ENCODE data around the gene MVB12B. TPM values are rescaled to one million over a fixed set of nuclear protein-coding genes. Genes with fewer than 3 reads are reported as not detected.

Gene MVB12B
- total RNA-seq, 4 donors from 2014 or later = 27.2 to 36.9 (median 33.2) TPM

DNA sequence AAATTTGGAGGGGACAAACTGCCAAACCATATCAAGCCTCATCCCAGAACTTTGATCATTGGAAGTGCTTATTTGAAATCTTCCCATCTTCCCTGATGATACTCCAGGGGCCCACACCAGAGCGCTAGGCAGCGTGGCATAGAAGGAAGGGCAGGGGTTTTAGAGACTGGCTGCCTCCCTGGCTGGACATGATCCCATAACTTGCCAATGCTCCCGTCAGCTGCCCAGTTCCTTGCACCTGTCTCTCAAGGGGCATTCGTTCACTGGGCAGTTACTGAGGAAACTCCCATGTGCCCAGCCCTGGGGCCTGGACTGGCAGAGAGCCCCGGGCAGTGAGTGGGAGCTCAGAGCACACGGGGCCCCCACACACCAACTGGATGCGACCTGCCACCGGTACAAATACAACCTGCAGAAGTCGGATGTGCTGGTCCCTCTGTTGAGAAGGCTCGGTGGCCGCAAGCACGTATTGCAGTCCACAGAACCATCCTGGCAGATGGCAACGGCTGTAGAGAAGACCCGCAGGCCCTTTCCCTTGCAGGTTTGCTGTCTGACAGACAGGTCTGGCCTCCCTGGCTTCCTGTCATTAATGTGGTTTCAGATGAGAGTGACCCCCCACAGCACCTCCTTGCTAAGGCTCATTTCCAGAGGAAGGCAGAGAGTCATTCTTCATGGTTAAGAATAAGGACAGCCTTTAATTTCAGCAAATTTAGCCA is 122.4 kb downstream of the MVB12B start:
- Histone ChIP-seq H3K4me3 (no peak overlapping the region), H3K36me3 (peaks cover 0 to 37% (median 0%) of the 10 kb centered on the region in 3 donors), H3K27me3 (no peaks in the 10 kb centered on the region), H3K9me3 (no peaks in the 10 kb centered on the region), H3K27ac (no peak overlapping the region), H3K4me1 (peaks cover 0 to 3% (median 0%) of the 10 kb centered on the region in 4 donors)
- 92 to 94% methylated on average over 12 to 13 of the region's 14 CpGs for WGBS, 2 donors
- TF ChIP-seq POLR2A (IDR thresholded peaks at IDR 0.05) (no peak), EP300 (IDR thresholded peaks at IDR 0.05) (no peak)
- TF ChIP-seq, protein P1, sequence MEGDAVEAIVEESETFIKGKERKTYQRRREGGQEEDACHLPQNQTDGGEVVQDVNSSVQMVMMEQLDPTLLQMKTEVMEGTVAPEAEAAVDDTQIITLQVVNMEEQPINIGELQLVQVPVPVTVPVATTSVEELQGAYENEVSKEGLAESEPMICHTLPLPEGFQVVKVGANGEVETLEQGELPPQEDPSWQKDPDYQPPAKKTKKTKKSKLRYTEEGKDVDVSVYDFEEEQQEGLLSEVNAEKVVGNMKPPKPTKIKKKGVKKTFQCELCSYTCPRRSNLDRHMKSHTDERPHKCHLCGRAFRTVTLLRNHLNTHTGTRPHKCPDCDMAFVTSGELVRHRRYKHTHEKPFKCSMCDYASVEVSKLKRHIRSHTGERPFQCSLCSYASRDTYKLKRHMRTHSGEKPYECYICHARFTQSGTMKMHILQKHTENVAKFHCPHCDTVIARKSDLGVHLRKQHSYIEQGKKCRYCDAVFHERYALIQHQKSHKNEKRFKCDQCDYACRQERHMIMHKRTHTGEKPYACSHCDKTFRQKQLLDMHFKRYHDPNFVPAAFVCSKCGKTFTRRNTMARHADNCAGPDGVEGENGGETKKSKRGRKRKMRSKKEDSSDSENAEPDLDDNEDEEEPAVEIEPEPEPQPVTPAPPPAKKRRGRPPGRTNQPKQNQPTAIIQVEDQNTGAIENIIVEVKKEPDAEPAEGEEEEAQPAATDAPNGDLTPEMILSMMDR (IDR thresholded peaks at IDR 0.05) = no peak
- no peak for DNase-seq (ENCODE audit: low spot score in 2 of 2)

DNA sequence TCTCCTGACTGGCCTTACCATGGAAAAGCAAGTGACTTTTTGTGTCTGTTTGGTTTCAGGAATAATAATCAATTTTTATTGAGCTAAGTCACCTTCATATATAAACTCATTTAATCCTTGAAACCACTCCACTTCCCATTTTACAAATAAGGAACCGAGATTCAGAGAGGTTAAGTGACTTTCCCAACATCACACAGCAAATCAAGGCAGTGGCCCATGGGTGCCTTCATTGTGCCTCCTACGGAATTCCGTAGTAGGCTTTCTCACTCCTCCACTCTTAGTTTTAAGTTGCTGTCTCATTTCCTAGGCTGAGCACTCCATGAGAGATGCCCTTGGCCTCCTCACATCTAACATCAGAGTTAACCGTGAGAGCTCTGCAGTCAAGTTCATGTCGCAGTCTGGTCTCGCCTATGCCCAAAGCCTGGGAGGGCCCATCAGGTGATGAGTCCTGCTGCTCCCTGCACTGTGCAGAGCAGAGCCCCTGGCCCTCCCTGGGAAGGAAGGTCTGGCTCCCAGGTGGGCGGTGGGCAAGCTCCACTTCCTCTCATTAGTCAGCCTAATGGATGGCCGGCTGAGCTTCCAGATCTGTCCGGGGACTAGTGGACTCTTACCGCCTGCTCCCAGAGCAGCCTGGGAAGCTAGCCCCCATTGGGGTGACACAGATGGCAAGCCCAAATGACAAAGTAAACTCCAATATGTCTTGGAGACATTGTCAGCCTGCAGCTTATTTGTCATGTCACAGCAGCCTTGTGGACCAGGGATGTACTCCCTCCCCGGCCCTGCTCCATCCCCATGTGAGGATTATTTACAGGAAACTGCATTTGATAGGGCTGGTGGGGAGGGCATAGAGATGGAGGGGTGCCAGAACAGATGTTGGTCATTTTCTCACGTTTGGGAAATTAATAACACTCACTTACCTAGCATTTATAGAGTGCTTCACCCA is 123.4 kb downstream of the MVB12B start:
- Histone ChIP-seq H3K36me3 (peaks cover 0 to 47% (median 0%) of the 10 kb centered on the region in 3 donors), H3K9me3 (no peaks in the 10 kb centered on the region), H3K4me3 (no peak overlapping the region), H3K27me3 (no peaks in the 10 kb centered on the region), H3K4me1 (peaks cover 0 to 3% (median 0%) of the 10 kb centered on the region in 4 donors), H3K27ac (no peak overlapping the region)
- WGBS, 2 donors = 83 to 84% methylated on average over 12 of the region's 12 CpGs
- no peak for TF ChIP-seq POLR2A (IDR thresholded peaks at IDR 0.05)
- TF ChIP-seq, protein P1 (IDR thresholded peaks at IDR 0.05) = no peak
- DNase-seq (ENCODE audit: low spot score in 2 of 2) = no peak

DNA sequence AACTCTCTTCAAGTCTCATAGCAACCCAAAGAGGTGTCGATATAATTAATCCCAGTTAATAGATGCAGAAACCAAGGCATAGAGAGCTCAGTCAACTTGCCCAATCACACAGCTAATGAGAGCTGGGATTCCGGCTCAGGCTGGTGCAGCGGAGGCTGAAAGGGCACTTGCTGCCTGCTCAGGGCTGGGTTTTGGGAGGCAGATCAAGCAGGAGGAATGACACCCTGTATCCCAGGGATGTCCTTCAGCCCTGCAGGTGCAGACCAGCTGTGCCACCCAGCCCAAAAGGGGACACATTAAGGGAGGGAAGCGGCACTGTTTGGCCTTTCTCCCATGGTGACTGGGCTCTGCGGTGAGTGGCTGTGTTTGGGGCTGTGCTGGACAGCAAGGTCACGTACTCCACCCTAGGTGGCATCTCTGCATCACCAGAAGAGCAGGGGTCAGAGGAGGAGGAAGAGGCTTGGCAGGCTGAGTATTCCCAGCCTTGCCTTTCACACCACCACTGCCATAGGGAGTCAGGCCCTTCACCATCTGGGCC is 124.1 kb downstream of the MVB12B start:
- Histone ChIP-seq H3K27ac (no peak overlapping the region), H3K4me1 (peaks cover 0 to 3% (median 0%) of the 10 kb centered on the region in 4 donors), H3K4me3 (no peak overlapping the region), H3K27me3 (no peaks in the 10 kb centered on the region), H3K9me3 (no peaks in the 10 kb centered on the region), H3K36me3 (peaks cover 0 to 54% (median 0%) of the 10 kb centered on the region in 3 donors)
- no peak for DNase-seq (ENCODE audit: low spot score in 2 of 2)
- TF ChIP-seq, protein P1 (IDR thresholded peaks at IDR 0.05) = no peak
- TF ChIP-seq POLR2A (IDR thresholded peaks at IDR 0.05) (no peak), EP300 (IDR thresholded peaks at IDR 0.05) (no peak)
- WGBS, 2 donors = 90 to 94% methylated on average over 6 of the region's 6 CpGs

DNA sequence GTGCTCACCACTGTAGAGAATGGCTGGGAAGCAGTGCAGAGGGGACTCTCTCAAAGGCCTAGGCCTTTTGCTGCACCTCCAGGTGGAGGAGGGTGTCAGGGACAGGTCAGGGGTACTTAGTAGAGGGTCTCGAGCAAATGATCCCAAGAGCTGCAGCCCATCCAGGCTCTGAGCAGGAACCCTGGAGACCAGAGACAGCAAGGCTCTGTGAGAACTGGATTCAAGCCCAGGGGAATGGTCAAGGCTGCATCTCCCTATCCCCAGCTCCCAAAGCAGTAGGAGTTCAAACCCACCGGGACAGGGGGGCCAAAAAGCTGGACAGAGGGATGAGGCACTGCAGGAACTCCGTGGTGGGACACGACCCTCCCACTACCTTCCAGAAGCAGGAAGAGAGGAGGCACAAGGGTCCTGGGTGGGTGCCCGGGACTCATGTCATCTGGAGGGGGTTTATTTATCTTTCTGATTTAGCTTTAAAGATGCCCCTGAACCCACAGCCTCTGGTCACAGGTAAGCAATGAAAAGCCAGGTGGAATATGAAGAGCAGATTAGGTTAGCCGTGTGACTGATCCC is 124.8 kb downstream of the MVB12B start:
- Histone ChIP-seq H3K4me3 (no peak overlapping the region), H3K27me3 (no peaks in the 10 kb centered on the region), H3K9me3 (no peaks in the 10 kb centered on the region), H3K27ac (no peak overlapping the region), H3K36me3 (peaks cover 0 to 57% (median 0%) of the 10 kb centered on the region in 3 donors), H3K4me1 (peaks cover 0 to 4% (median 0%) of the 10 kb centered on the region in 4 donors)
- WGBS, 2 donors = 86 to 89% methylated on average over 6 of the region's 6 CpGs
- TF ChIP-seq POLR2A (IDR thresholded peaks at IDR 0.05) (no peak), EP300 (IDR thresholded peaks at IDR 0.05) (no peak)
- TF ChIP-seq, protein P1 (IDR thresholded peaks at IDR 0.05) = no peak
- no peak for DNase-seq (ENCODE audit: low spot score in 2 of 2)

Data from tibial nerve (tissue), 4 donors.